SK-N-SH (cell line): Measurements from ENCODE around the gene ACTR6. TPM values are rescaled to one million over a fixed set of nuclear protein-coding genes. Genes with fewer than 3 reads are reported as not detected.

Source experiments
- CTCF ChIA-PET: fragments of 300-600, 350-600 bp; formaldehyde crosslinking; extraction: SDS; loops from one replicate; lab custom pipeline; 2021; lab: Yijun Ruan, JAX
- POLR2A ChIA-PET: fragments of 350-600 bp; sonication (Branson Sonifier 250); formaldehyde crosslinking; extraction: SDS; loops from one replicate; lab custom pipeline; 2020; ENCODE audit warnings: antibody characterized with exemption, inconsistent platforms; lab: Yijun Ruan, JAX
- DNase-seq: peaks from one replicate; pipeline ENCODE4 v3.0.0; 2012
- H2AFZ ChIP-seq: fragments of 200-600 bp; sonication (generic); 2 replicates; pipeline ENCODE4 v1.8.1; 2016; ENCODE audit warnings: antibody characterized with exemption, mild to moderate bottlenecking, low read depth
- H3F3A ChIP-seq: fragments of 200-600 bp; sonication (generic); replicated peaks from 2 replicates; pipeline ENCODE3; 2016; ENCODE audit warnings: antibody characterized with exemption, mild to moderate bottlenecking; ENCODE audit not compliant: insufficient read depth
- H3K27ac ChIP-seq, 2 experiments: fragments of 200-500 bp in 1 of 2; fragments of 200-600 bp in 1 of 2; sonication (Bioruptor generic) in 1 of 2; sonication (generic), shearing (Covaris generic) in 1 of 2; 2 replicates each; pipeline versions ENCODE4 v1.5.1 to v1.6.1; 2014 to 2016; ENCODE audit warnings: low read depth in 2 of 2, inconsistent platforms in 1 of 2, low read length in 1 of 2, mild to moderate bottlenecking in 1 of 2, mixed read lengths in 1 of 2
- H3K27me3 ChIP-seq: fragments of 200-600 bp; sonication (generic), shearing (Covaris generic); 2 replicates; pipeline ENCODE4 v1.6.1; 2016; ENCODE audit warnings: mixed run types; ENCODE audit not compliant: insufficient read depth
- H3K36me3 ChIP-seq, 2 experiments: fragments of 200-500 bp in 1 of 2; fragments of 200-600 bp in 1 of 2; sonication (Bioruptor generic) in 1 of 2; sonication (generic) in 1 of 2; replicated peaks in 1 of 2; 2 replicates each; pipeline versions ENCODE3 to v1.5.1; 2014 to 2016; ENCODE audit warnings: low read length in 1 of 2, mild to moderate bottlenecking in 1 of 2; ENCODE audit not compliant: insufficient read depth in 2 of 2, control insufficient read depth in 1 of 2
- H3K4me1 ChIP-seq, 2 experiments: fragments of 200-500 bp in 1 of 2; fragments of 200-600 bp in 1 of 2; sonication (Bioruptor generic) in 1 of 2; sonication (generic), shearing (Covaris generic) in 1 of 2; 2 replicates each; pipeline versions ENCODE4 v1.5.1 to v1.6.1; 2014 to 2016; ENCODE audit warnings: low read depth in 1 of 2, low read length in 1 of 2, mixed run types in 1 of 2; ENCODE audit not compliant: insufficient read depth in 2 of 2, control insufficient read depth in 1 of 2
- H3K4me2 ChIP-seq: fragments of 200-600 bp; sonication (generic), shearing (Covaris generic); 2 replicates; pipeline ENCODE4 v1.6.1; 2017; ENCODE audit warnings: mixed run types
- H3K4me3 ChIP-seq, 2 experiments: fragments of 200-500 bp in 1 of 2; fragments of 200-600 bp in 1 of 2; sonication (Bioruptor generic) in 1 of 2; sonication (generic), shearing (Covaris generic) in 1 of 2; 2 replicates each; pipeline versions ENCODE4 v1.5.1 to v1.8.1; 2014 to 2016; ENCODE audit warnings: low read depth in 2 of 2, inconsistent platforms in 1 of 2, low read length in 1 of 2, mild to moderate bottlenecking in 1 of 2, mixed read lengths in 1 of 2, moderate library complexity in 1 of 2
- H3K79me2 ChIP-seq: fragments of 200-600 bp; sonication (generic); 2 replicates; pipeline ENCODE4 v1.8.1; 2017; ENCODE audit warnings: mild to moderate bottlenecking; ENCODE audit not compliant: insufficient read depth
- H3K9ac ChIP-seq: fragments of 200-600 bp; sonication (generic); 2 replicates; pipeline ENCODE4 v1.6.1; 2017; ENCODE audit warnings: mixed run types
- H3K9me2 ChIP-seq: fragments of 200-600 bp; sonication (generic); 2 replicates; pipeline ENCODE4 v1.6.1; 2017; ENCODE audit warnings: mixed run types
- H3K9me3 ChIP-seq: fragments of 200-600 bp; sonication (generic); 2 replicates; pipeline ENCODE4 v1.6.1; 2017; ENCODE audit warnings: mixed run types, mild to moderate bottlenecking, moderate library complexity
- H4K20me1 ChIP-seq: fragments of 200-600 bp; sonication (generic); 2 replicates; pipeline ENCODE4 v1.6.1; 2017; ENCODE audit warnings: mild to moderate bottlenecking, mixed run types; ENCODE audit not compliant: insufficient read depth
- CHD2 ChIP-seq: fragments of 150-350 bp; IDR thresholded peaks from 2 replicates; pipeline ENCODE4 v1.6.1; 2018; ENCODE audit warnings: low read length; ENCODE audit not compliant: partially characterized antibody
- EZH2phosphoT487 ChIP-seq: fragments of 200-600 bp; sonication (generic); IDR thresholded peaks from 2 replicates; pipeline ENCODE4 v1.6.1; 2017; ENCODE audit warnings: low read depth, mixed run types, mild to moderate bottlenecking, antibody characterized with exemption, moderate library complexity, borderline replicate concordance
- FOSL2 ChIP-seq: IDR thresholded peaks from 2 replicates; pipeline ENCODE4 v1.4.0; 2012; ENCODE audit warnings: low read depth, mild to moderate bottlenecking, moderate library complexity, borderline replicate concordance
- FOXM1 ChIP-seq: IDR thresholded peaks from 2 replicates; pipeline ENCODE4 v1.4.0; 2012; ENCODE audit warnings: low read depth, mild to moderate bottlenecking
- GABPA ChIP-seq: IDR thresholded peaks from 2 replicates; pipeline ENCODE4 v1.4.0; 2012; ENCODE audit warnings: low read depth, mild to moderate bottlenecking
- GATA2 ChIP-seq: sonication (generic); formaldehyde crosslinking; IDR thresholded peaks from 2 replicates; pipeline ENCODE4 v1.5.0; 2020; ENCODE audit warnings: mild to moderate bottlenecking, missing genetic modification reagents
- JUND ChIP-seq: IDR thresholded peaks from 2 replicates; pipeline ENCODE4 v1.4.0; 2012
- MEF2A ChIP-seq: IDR thresholded peaks from 2 replicates; pipeline ENCODE4 v1.4.0; 2012; ENCODE audit warnings: low read depth, borderline replicate concordance
- NFIC ChIP-seq: IDR thresholded peaks from 2 replicates; pipeline ENCODE4 v1.4.0; 2012; ENCODE audit warnings: borderline replicate concordance
- POLR2AphosphoS5 ChIP-seq: IDR thresholded peaks from 2 replicates; pipeline ENCODE4 v1.6.1; 2012; ENCODE audit warnings: low read depth, low read length
- RCOR1 ChIP-seq: fragments of 150-350 bp; IDR thresholded peaks from 2 replicates; pipeline ENCODE4 v1.6.1; 2017; ENCODE audit warnings: antibody characterized with exemption, low read length
- RFX5 ChIP-seq: IDR thresholded peaks from 2 replicates; pipeline ENCODE4 v1.6.1; 2012; ENCODE audit warnings: mild to moderate bottlenecking, improper control_type of control experiment, low read length
- SIN3A ChIP-seq: IDR thresholded peaks from 2 replicates; pipeline ENCODE4 v1.6.1; 2012; ENCODE audit warnings: low read depth, mild to moderate bottlenecking, low read length, moderate library complexity, borderline replicate concordance
- SMC3 ChIP-seq: IDR thresholded peaks from 2 replicates; pipeline ENCODE4 v1.6.1; 2012; ENCODE audit warnings: low read depth, low read length, improper control_type of control experiment
- TCF12 ChIP-seq: IDR thresholded peaks from 2 replicates; pipeline ENCODE4 v1.4.0; 2012
- YY1 ChIP-seq: IDR thresholded peaks from 2 replicates; pipeline ENCODE4 v1.4.0; 2012; ENCODE audit warnings: low read depth, mild to moderate bottlenecking
- WGBS: methylation state at CpG from one replicate; pipeline ENCODE4 v1.1.6; 2017; ENCODE audit warnings: low lambda C conversion rate; 5-methylcytosine and 5-hydroxymethylcytosine counted together
- polyA plus RNA-seq, 3 experiments: library from polyadenylated mRNA; depleted of rRNA; stranded (reverse); fragments of >200 nt; gene quantifications; 2 replicates each; pipeline ENCODE4 v1.2.3, GENCODE V29; 2012
- TF ChIP-seq, protein P1 (sequence below): IDR thresholded peaks from 2 replicates; pipeline ENCODE4 v1.4.0; 2012; ENCODE audit warnings: low read depth
- TF ChIP-seq, protein P2 (sequence below): IDR thresholded peaks from 2 replicates; pipeline ENCODE4 v1.4.0; 2012; ENCODE audit warnings: low read depth, borderline replicate concordance
- TF ChIP-seq, protein P3 (sequence below): fragments of 150-350 bp; IDR thresholded peaks from 2 replicates; pipeline ENCODE4 v1.6.1; 2017; ENCODE audit warnings: antibody characterized with exemption, low read length, low read depth, borderline replicate concordance
- TF ChIP-seq, protein P4 (sequence below): IDR thresholded peaks from 2 replicates; pipeline ENCODE4 v1.6.1; 2012; ENCODE audit warnings: mild to moderate bottlenecking, low read depth, low read length, moderate library complexity

The ACTR6 gene
- polyA plus RNA-seq, 1 of the 3 experiments (the other 2 are of a cell fraction), result 21.5 TPM

DNA sequence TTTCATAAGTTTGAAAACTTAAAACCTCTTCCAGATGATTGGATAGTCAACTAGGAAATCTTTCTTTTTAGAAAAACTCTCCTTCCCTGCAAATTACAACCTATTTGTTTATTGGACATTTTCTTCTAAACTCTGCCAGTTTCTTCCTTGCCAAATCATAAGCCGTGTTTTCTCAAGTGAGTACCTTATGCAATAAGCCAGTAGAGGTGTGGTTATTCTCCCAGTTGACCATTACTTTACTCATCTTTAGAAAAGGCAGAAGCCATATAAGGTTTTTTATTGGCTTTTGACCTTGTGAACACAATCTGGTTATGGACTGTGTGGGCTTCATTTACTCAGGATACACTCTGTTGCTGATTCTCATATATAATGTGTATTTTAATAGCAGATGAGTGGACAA, 14.6 kb downstream of the ACTR6 start:
- Histone ChIP-seq H3F3A (no peaks in the 10 kb centered on the region), H3K9me3 (no peaks in the 10 kb centered on the region), H3K9ac (no peak overlapping the region), H3K9me2 (no peaks in the 10 kb centered on the region), H3K27me3 (no peaks in the 10 kb centered on the region), H4K20me1 (no peaks in the 10 kb centered on the region), H3K27ac (no peak overlapping the region), H3K4me2 (no peak overlapping the region), H3K79me2 (no peaks in the 10 kb centered on the region), H3K36me3 (peaks cover 72 to 79% of the 10 kb centered on the region in 2 experiments), H3K4me1 (no peaks in the 10 kb centered on the region), H2AFZ (no peak overlapping the region), H3K4me3 (no peak overlapping the region)
- no peak for TF ChIP-seq JUND
- no peak for TF ChIP-seq EZH2phosphoT487
- TF ChIP-seq CHD2, result no peak
- TF ChIP-seq GATA2 (CRISPR knock-in tag), result no peak
- TF ChIP-seq, protein P1, sequence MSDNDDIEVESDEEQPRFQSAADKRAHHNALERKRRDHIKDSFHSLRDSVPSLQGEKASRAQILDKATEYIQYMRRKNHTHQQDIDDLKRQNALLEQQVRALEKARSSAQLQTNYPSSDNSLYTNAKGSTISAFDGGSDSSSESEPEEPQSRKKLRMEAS, result no peak
- no peak for TF ChIP-seq POLR2AphosphoS5
- TF ChIP-seq, protein P2, sequence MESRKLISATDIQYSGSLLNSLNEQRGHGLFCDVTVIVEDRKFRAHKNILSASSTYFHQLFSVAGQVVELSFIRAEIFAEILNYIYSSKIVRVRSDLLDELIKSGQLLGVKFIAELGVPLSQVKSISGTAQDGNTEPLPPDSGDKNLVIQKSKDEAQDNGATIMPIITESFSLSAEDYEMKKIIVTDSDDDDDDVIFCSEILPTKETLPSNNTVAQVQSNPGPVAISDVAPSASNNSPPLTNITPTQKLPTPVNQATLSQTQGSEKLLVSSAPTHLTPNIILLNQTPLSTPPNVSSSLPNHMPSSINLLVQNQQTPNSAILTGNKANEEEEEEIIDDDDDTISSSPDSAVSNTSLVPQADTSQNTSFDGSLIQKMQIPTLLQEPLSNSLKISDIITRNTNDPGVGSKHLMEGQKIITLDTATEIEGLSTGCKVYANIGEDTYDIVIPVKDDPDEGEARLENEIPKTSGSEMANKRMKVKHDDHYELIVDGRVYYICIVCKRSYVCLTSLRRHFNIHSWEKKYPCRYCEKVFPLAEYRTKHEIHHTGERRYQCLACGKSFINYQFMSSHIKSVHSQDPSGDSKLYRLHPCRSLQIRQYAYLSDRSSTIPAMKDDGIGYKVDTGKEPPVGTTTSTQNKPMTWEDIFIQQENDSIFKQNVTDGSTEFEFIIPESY, result no peak
- no peak for TF ChIP-seq RFX5
- TF ChIP-seq, protein P3, sequence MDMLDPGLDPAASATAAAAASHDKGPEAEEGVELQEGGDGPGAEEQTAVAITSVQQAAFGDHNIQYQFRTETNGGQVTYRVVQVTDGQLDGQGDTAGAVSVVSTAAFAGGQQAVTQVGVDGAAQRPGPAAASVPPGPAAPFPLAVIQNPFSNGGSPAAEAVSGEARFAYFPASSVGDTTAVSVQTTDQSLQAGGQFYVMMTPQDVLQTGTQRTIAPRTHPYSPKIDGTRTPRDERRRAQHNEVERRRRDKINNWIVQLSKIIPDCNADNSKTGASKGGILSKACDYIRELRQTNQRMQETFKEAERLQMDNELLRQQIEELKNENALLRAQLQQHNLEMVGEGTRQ, result no peak
- no peak for TF ChIP-seq RCOR1
- no peak for TF ChIP-seq TCF12
- ChIA-PET POLR2A (no interaction called here), CTCF (no interaction called here)
- no peak for DNase-seq
- WGBS, result 96% methylated on average over 1 of the region's 1 CpG

DNA sequence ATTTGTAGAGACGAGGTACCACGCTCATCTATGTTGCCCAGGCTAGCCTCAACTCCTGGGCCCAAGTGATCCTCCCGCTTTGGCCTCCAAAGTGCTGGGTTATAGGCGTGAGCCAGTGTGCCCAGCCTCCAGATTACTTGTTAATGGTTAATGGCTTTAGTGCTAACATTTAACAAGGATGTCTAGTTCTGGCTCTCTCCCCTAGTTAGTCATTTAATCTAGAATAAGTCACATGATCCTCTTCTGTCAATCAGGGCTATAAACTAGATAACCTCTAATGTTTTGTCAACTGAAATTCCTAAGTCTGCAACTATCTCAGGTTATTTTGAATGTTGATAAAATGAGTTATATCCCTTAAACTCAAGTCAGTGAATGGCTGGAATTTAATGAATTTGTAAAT, 15.7 kb downstream of the ACTR6 start:
- no peak overlapping the region for H3K4me3 ChIP-seq
- CTCF ChIA-PET, result no interaction called here
- no peak for TF ChIP-seq SMC3
- no peak for TF ChIP-seq FOXM1
- TF ChIP-seq RFX5, result no peak
- no peak for TF ChIP-seq FOSL2
- no peak for TF ChIP-seq SIN3A
- TF ChIP-seq MEF2A, result no peak
- TF ChIP-seq, protein P4, sequence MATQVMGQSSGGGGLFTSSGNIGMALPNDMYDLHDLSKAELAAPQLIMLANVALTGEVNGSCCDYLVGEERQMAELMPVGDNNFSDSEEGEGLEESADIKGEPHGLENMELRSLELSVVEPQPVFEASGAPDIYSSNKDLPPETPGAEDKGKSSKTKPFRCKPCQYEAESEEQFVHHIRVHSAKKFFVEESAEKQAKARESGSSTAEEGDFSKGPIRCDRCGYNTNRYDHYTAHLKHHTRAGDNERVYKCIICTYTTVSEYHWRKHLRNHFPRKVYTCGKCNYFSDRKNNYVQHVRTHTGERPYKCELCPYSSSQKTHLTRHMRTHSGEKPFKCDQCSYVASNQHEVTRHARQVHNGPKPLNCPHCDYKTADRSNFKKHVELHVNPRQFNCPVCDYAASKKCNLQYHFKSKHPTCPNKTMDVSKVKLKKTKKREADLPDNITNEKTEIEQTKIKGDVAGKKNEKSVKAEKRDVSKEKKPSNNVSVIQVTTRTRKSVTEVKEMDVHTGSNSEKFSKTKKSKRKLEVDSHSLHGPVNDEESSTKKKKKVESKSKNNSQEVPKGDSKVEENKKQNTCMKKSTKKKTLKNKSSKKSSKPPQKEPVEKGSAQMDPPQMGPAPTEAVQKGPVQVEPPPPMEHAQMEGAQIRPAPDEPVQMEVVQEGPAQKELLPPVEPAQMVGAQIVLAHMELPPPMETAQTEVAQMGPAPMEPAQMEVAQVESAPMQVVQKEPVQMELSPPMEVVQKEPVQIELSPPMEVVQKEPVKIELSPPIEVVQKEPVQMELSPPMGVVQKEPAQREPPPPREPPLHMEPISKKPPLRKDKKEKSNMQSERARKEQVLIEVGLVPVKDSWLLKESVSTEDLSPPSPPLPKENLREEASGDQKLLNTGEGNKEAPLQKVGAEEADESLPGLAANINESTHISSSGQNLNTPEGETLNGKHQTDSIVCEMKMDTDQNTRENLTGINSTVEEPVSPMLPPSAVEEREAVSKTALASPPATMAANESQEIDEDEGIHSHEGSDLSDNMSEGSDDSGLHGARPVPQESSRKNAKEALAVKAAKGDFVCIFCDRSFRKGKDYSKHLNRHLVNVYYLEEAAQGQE, result no peak
- TF ChIP-seq NFIC, result no peak
- no peak for TF ChIP-seq YY1
- no peak for TF ChIP-seq GABPA
- no peak for TF ChIP-seq CHD2
- TF ChIP-seq, protein P2, result no peak

More for the DNA sequence above, 15.7 kb downstream of the ACTR6 start:
- DNase-seq, result no peak
- POLR2A ChIA-PET, result no interaction called here
- no peaks in the 10 kb centered on the region for H3K79me2 ChIP-seq
- H3K9me2 ChIP-seq, result no peaks in the 10 kb centered on the region
- H3K4me2 ChIP-seq, result no peak overlapping the region
- H3K9ac ChIP-seq, result no peak overlapping the region
- peaks cover 73 to 80% of the 10 kb centered on the region in 2 experiments for H3K36me3 ChIP-seq
- 93% methylated on average over 4 of the region's 4 CpGs for WGBS
- no peaks in the 10 kb centered on the region for H3K9me3 ChIP-seq
- H3K4me1 ChIP-seq, result no peaks in the 10 kb centered on the region
- no peaks in the 10 kb centered on the region for H3F3A ChIP-seq
- H3K27ac ChIP-seq, result no peak overlapping the region
- no peaks in the 10 kb centered on the region for H3K27me3 ChIP-seq
- no peaks in the 10 kb centered on the region for H4K20me1 ChIP-seq
- no peak overlapping the region for H2AFZ ChIP-seq
